Uterus (tissue), 2 donors: ENCODE measurements around the gene SVIL.

Experiments
- POLR2A ChIP-seq, 2 donors: fragments of 450-650 bp; IDR thresholded peaks; one replicate each; pipeline ENCODE4 v1.6.1; 2016; ENCODE audit warnings: antibody characterized with exemption in 2 of 2, mild to moderate bottlenecking in 1 of 2, moderate library complexity in 1 of 2
- TF ChIP-seq, protein P1 (sequence below), 4 experiments: fragments of 200-600 bp in 2 of 4; fragments of 450-650 bp in 2 of 4; sonication (generic) in 2 of 4; IDR thresholded peaks; one replicate each; pipeline ENCODE4 v1.5.1; 2016 to 2019; ENCODE audit warnings: antibody characterized with exemption in 4 of 4, mild to moderate bottlenecking in 2 of 4, moderate library complexity in 1 of 4

DNA sequence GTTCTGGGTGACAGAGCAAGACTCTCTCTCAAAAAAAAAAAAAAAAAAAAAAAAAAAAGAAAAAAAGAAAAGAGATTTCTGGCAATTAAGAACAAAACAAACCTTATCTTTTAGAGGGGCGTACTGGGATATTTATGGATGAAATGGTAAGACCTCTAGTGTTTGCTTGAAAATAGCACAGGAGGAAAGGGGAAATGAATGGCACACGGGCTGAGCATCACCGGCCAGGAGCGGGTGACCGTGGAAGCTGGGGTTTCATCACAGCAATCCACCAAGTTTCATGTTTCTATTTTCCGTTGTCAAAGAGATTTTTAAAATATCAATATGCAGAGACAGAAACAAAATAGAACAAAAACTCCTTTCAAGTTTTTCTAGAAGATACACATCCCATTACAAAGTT, 105.6 kb downstream of the SVIL start:
- TF ChIP-seq, protein P1, sequence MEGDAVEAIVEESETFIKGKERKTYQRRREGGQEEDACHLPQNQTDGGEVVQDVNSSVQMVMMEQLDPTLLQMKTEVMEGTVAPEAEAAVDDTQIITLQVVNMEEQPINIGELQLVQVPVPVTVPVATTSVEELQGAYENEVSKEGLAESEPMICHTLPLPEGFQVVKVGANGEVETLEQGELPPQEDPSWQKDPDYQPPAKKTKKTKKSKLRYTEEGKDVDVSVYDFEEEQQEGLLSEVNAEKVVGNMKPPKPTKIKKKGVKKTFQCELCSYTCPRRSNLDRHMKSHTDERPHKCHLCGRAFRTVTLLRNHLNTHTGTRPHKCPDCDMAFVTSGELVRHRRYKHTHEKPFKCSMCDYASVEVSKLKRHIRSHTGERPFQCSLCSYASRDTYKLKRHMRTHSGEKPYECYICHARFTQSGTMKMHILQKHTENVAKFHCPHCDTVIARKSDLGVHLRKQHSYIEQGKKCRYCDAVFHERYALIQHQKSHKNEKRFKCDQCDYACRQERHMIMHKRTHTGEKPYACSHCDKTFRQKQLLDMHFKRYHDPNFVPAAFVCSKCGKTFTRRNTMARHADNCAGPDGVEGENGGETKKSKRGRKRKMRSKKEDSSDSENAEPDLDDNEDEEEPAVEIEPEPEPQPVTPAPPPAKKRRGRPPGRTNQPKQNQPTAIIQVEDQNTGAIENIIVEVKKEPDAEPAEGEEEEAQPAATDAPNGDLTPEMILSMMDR (IDR thresholded peaks at IDR 0.05): no peak
- no peak for TF ChIP-seq POLR2A (IDR thresholded peaks at IDR 0.05)
